Measurements from ENCODE around the gene PDXK. TPM values are rescaled to one million over a fixed set of nuclear protein-coding genes. Genes with fewer than 3 reads are reported as not detected.
"Not testable (repeated sequence)": the region's sequence is repeated elsewhere in the genome, so short reads cannot be mapped to it uniquely, and the experiment has no call there.

PDXK gene
- total and polyA plus RNA-seq, 2 donors (not counting 3 experiments of a cell fraction or from before 2014, with no cell fraction given), result 44.2 to 59.1 TPM

DNA sequence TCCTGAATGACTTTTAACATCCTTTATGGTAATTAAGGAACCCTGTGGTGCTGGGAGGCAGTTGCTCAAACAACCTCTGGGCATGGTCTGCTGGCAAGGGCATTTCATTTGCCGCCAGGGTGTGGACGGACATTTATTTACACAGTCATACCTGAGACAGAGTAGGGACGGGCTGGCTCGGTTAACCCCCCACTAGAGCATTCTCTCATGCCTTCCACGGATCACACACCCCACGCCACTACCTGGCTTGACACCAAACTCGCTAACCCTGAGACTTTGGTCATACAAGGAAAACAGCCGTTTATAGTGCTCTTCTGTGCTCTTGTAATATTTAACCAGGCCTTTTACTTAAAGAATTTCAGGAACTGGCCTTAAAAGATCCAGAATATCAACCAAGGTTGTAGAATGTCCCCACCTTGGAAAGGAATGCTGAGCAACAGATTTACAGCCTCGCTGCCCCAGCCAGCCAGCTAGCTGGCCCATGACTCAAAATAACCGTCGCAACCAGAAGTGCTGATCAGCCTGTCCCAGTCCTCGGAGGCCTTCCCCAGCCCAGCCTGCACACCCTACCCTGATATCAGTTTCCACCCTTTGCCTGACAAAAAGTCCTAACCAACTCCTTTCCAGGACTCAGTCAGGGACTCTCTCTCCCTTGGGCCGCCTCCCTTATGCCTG, 6.5 kb upstream of the PDXK start:
- no peak overlapping the region for H3K4me2 ChIP-seq (ENCODE audit: insufficient read depth, low read length)

DNA sequence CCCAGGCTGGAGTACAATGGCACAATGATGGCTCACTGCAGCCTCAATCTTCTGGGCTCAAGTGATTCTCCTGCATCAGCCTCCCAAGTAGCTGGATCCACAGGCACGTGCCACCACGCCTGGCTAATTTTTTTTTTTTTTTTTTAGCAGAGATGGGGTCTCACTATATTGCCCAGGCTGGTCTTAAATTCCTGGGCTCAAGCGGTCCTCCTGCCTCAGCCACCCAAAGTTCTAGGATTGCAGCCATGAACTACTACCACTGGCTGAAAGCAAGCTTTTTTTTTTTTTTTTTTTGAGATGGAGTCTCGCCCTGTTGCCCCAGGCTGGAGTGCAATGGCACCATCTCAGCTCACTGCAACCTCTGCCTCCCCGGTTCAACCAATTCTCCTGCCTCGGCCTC, 5.8 kb upstream of the PDXK start:
- H3K4me3 ChIP-seq (replicated peaks in 1 of 3; ENCODE audit: insufficient read depth in 1 of 3, low read depth in 1 of 3, low read length in 3 of 3); H3K27me3 ChIP-seq (ENCODE audit: control insufficient read depth in 2 of 2, insufficient read depth in 2 of 2, low read length in 2 of 2); H3K27ac ChIP-seq (ENCODE audit: insufficient read depth, low read depth, low read length); H3K9me1 ChIP-seq (replicated peaks; ENCODE audit: control insufficient read depth, extremely low read depth, insufficient read depth, low read length); dilution Hi-C loops (cut with MboI; ENCODE audit: extremely low pct_ligation_motif_present, low sequenced_read_pairs); BruUV-seq (replicated peaks); H3K4me2 ChIP-seq (ENCODE audit: insufficient read depth, low read length); H3K36me3 ChIP-seq (ENCODE audit: control insufficient read depth in 2 of 2, extremely low read depth in 1 of 2, insufficient read depth in 2 of 2, low read length in 2 of 2); DNase-seq (ENCODE audit: low read depth, low spot score); intact Hi-C loops (cut with micrococcal nuclease); H3K9me3 ChIP-seq (replicated peaks; ENCODE audit: control insufficient read depth, insufficient read depth, low read length); H4K20me1 ChIP-seq (replicated peaks; ENCODE audit: control insufficient read depth, extremely low read depth, insufficient read depth, low read length); H2AFZ ChIP-seq (ENCODE audit: low read depth, low read length); H3K9ac ChIP-seq (replicated peaks; ENCODE audit: extremely low read depth, insufficient read depth, low read length); H3K4me1 ChIP-seq (ENCODE audit: control insufficient read depth, extremely low read depth, insufficient read depth, low read length); H3K79me2 ChIP-seq (ENCODE audit: control insufficient read depth, insufficient read depth, low read length); FAIRE-seq: not testable (repeated sequence)
- POLR2A ChIA-PET, result interaction anchor here (0.7 kb wide), 1 partner anchor 251 kb away, joined by 3 read pairs; no protein-coding TSS in a partner anchor
- CTCF ChIA-PET, result interaction anchor here (0.6 to 1.2 kb wide), 2 partner anchors 22 to 262 kb away, joined by 3 read pairs; no protein-coding TSS in a partner anchor

More for the DNA sequence above, 6.5 kb upstream of the PDXK start:
- no peak overlapping the region for H3K9ac ChIP-seq (replicated peaks; ENCODE audit: extremely low read depth, insufficient read depth, low read length)
- H4K20me1 ChIP-seq (replicated peaks; ENCODE audit: control insufficient read depth, extremely low read depth, insufficient read depth, low read length), result no peaks in the 10 kb centered on the region
- H3K36me3 ChIP-seq (ENCODE audit: control insufficient read depth in 2 of 2, extremely low read depth in 1 of 2, insufficient read depth in 2 of 2, low read length in 2 of 2), result no peaks in the 10 kb centered on the region
- TF ChIP-seq POLR2A (IDR thresholded peaks at IDR 0.05; ENCODE audit: low read depth, low read length) (no peak), JUN (IDR thresholded peaks at IDR 0.05; ENCODE audit: borderline replicate concordance, insufficient read depth, insufficient read length, low read depth) (no peak), MAX (IDR thresholded peaks at IDR 0.05; ENCODE audit: insufficient read depth, insufficient read length) (no peak), POLR2AphosphoS5 (IDR thresholded peaks at IDR 0.05; ENCODE audit: insufficient read depth, low read depth, low read length) (no peak), EZH2 (IDR thresholded peaks at IDR 0.05; ENCODE audit: borderline replicate concordance, low read depth, low read length, severe bottlenecking) (no peak), MYC (IDR thresholded peaks at IDR 0.05; ENCODE audit: low read depth, low read length) (no peak)
- no peaks in the 10 kb centered on the region for H3K9me3 ChIP-seq (replicated peaks; ENCODE audit: control insufficient read depth, insufficient read depth, low read length)
- no peaks in the 10 kb centered on the region for H3K4me1 ChIP-seq (ENCODE audit: control insufficient read depth, extremely low read depth, insufficient read depth, low read length)
- no peak for DNase-seq (ENCODE audit: low read depth, low spot score)
- H2AFZ ChIP-seq (ENCODE audit: low read depth, low read length), result no peak overlapping the region
- no peak for FAIRE-seq
- POLR2A ChIA-PET, result interaction anchor here (0.7 kb wide), 1 partner anchor 251 kb away, joined by 3 read pairs; no protein-coding TSS in a partner anchor
- H3K79me2 ChIP-seq (ENCODE audit: control insufficient read depth, insufficient read depth, low read length), result no peaks in the 10 kb centered on the region
- no peak overlapping the region for H3K4me3 ChIP-seq (replicated peaks in 1 of 3; ENCODE audit: insufficient read depth in 1 of 3, low read depth in 1 of 3, low read length in 3 of 3)
- dilution Hi-C loops (cut with MboI; ENCODE audit: extremely low pct_ligation_motif_present, low sequenced_read_pairs) (no loop called here), intact Hi-C loops (cut with micrococcal nuclease) (no loop called here)
- H3K27ac ChIP-seq (ENCODE audit: insufficient read depth, low read depth, low read length), result no peak overlapping the region
- H3K27me3 ChIP-seq (ENCODE audit: control insufficient read depth in 2 of 2, insufficient read depth in 2 of 2, low read length in 2 of 2), result peaks cover 0 to 2% of the 10 kb centered on the region in 2 experiments
- CTCF ChIA-PET, result interaction anchor here (1.2 kb wide), 1 partner anchor 263 kb away, joined by 3 read pairs; no protein-coding TSS in a partner anchor
- no peaks in the 10 kb centered on the region for H3K9me1 ChIP-seq (replicated peaks; ENCODE audit: control insufficient read depth, extremely low read depth, insufficient read depth, low read length)
- no TSS peak for BruUV-seq (replicated peaks)

Data from endothelial cell of umbilical vein (primary cell).